Adipocyte (in vitro differentiated cells): ENCODE results near the gene KIF2A.

Experiments
- DNase-seq: peaks from one replicate; pipeline ENCODE4 v3.0.0-alpha.2; 2015; ENCODE audit warnings: low read depth
- H3K27me3 ChIP-seq: replicated peaks from 2 replicates; pipeline ENCODE4 v1.7.0; 2013; ENCODE audit warnings: mild to moderate bottlenecking, low read length, moderate library complexity; ENCODE audit not compliant: control insufficient read depth, insufficient read depth
- H3K36me3 ChIP-seq: 2 replicates; pipeline ENCODE4 v1.7.0; 2013; ENCODE audit warnings: low read length, mild to moderate bottlenecking, moderate library complexity; ENCODE audit not compliant: control insufficient read depth, insufficient read depth, severe bottlenecking
- H3K4me1 ChIP-seq: 2 replicates; pipeline ENCODE4 v1.7.0; 2013; ENCODE audit warnings: mild to moderate bottlenecking, low read length, moderate library complexity; ENCODE audit not compliant: control insufficient read depth, insufficient read depth
- H3K4me3 ChIP-seq: 2 replicates; pipeline ENCODE4 v1.7.0; 2013; ENCODE audit warnings: mild to moderate bottlenecking, low read length, moderate library complexity
- H3K9ac ChIP-seq: 2 replicates; pipeline ENCODE4 v1.7.0; 2013; ENCODE audit warnings: mild to moderate bottlenecking, low read length, moderate library complexity
- H3K9me3 ChIP-seq: 2 replicates; pipeline ENCODE4 v1.7.0; 2013; ENCODE audit warnings: mild to moderate bottlenecking, low read length, moderate library complexity; ENCODE audit not compliant: control insufficient read depth

KIF2A gene

GRCh38 chr5:62331921-62332320, 25.9 kb downstream of the KIF2A start:
- no peaks in the 10 kb centered on the region for H3K27me3 ChIP-seq
- no peak overlapping the region for H3K9ac ChIP-seq
- no peak overlapping the region for H3K4me3 ChIP-seq
- H3K4me1 ChIP-seq = peaks cover 28% of the 10 kb centered on the region
- peaks cover 7% of the 10 kb centered on the region for H3K36me3 ChIP-seq
- no peaks in the 10 kb centered on the region for H3K9me3 ChIP-seq
- no peak for DNase-seq

GRCh38 chr5:62333250-62333794, 27.3 kb downstream of the KIF2A start:
- peaks cover 7% of the 10 kb centered on the region for H3K36me3 ChIP-seq
- H3K4me3 ChIP-seq = no peak overlapping the region
- no peak overlapping the region for H3K9ac ChIP-seq
- peaks cover 18% of the 10 kb centered on the region for H3K4me1 ChIP-seq
- H3K9me3 ChIP-seq = no peaks in the 10 kb centered on the region
- H3K27me3 ChIP-seq = no peaks in the 10 kb centered on the region
- no peak for DNase-seq

- no peak overlapping the region for H3K9ac ChIP-seq
- no peak overlapping the region for H3K4me3 ChIP-seq
- no peaks in the 10 kb centered on the region for H3K9me3 ChIP-seq
- peaks cover 7% of the 10 kb centered on the region for H3K36me3 ChIP-seq
- H3K4me1 ChIP-seq = peaks cover 12% of the 10 kb centered on the region
- DNase-seq = no peak
- no peaks in the 10 kb centered on the region for H3K27me3 ChIP-seq
Observed at GRCh38 chr5:62334082-62334481, 28.1 kb downstream of the KIF2A start.

- no peak for DNase-seq
- Histone ChIP-seq H3K9me3 (no peaks in the 10 kb centered on the region), H3K27me3 (no peaks in the 10 kb centered on the region), H3K4me1 (peaks cover 5% of the 10 kb centered on the region), H3K36me3 (no peaks in the 10 kb centered on the region), H3K9ac (no peak overlapping the region), H3K4me3 (no peak overlapping the region)
Observed at GRCh38 chr5:62340392-62340791, 34.4 kb downstream of the KIF2A start.

- DNase-seq = no peak
- no peaks in the 10 kb centered on the region for H3K36me3 ChIP-seq
- peaks cover 5% of the 10 kb centered on the region for H3K4me1 ChIP-seq
- no peak overlapping the region for H3K4me3 ChIP-seq
- no peak overlapping the region for H3K9ac ChIP-seq
- no peaks in the 10 kb centered on the region for H3K9me3 ChIP-seq
- H3K27me3 ChIP-seq = no peaks in the 10 kb centered on the region
Observed at GRCh38 chr5:62340979-62341378, 35.0 kb downstream of the KIF2A start.

GRCh38 chr5:62341783-62342475, 35.9 kb downstream of the KIF2A start:
- Histone ChIP-seq H3K4me3 (no peak overlapping the region), H3K9me3 (no peaks in the 10 kb centered on the region), H3K36me3 (no peaks in the 10 kb centered on the region), H3K9ac (no peak overlapping the region), H3K4me1 (peaks cover 5% of the 10 kb centered on the region), H3K27me3 (no peaks in the 10 kb centered on the region)
- DNase-seq = no peak

GRCh38 chr5:62342476-62342837, 36.5 kb downstream of the KIF2A start:
- peaks cover 5% of the 10 kb centered on the region for H3K4me1 ChIP-seq
- DNase-seq = no peak
- no peak overlapping the region for H3K9ac ChIP-seq
- no peak overlapping the region for H3K4me3 ChIP-seq
- no peaks in the 10 kb centered on the region for H3K27me3 ChIP-seq
- no peaks in the 10 kb centered on the region for H3K36me3 ChIP-seq
- H3K9me3 ChIP-seq = no peaks in the 10 kb centered on the region

GRCh38 chr5:62343428-62343827, 37.4 kb downstream of the KIF2A start:
- DNase-seq = no peak
- Histone ChIP-seq H3K9me3 (no peaks in the 10 kb centered on the region), H3K4me3 (no peak overlapping the region), H3K27me3 (no peaks in the 10 kb centered on the region), H3K36me3 (peaks cover 6% of the 10 kb centered on the region), H3K4me1 (peaks cover 5% of the 10 kb centered on the region), H3K9ac (no peak overlapping the region)

- Histone ChIP-seq H3K9ac (no peak overlapping the region), H3K27me3 (no peaks in the 10 kb centered on the region), H3K4me1 (peaks cover 5% of the 10 kb centered on the region), H3K4me3 (no peak overlapping the region), H3K36me3 (peaks cover 24% of the 10 kb centered on the region), H3K9me3 (no peaks in the 10 kb centered on the region)
- DNase-seq = no peak
Observed at GRCh38 chr5:62346748-62347147, 40.7 kb downstream of the KIF2A start.

GRCh38 chr5:62347928-62348327, 41.9 kb downstream of the KIF2A start:
- H3K4me3 ChIP-seq = no peak overlapping the region
- H3K9me3 ChIP-seq = no peaks in the 10 kb centered on the region
- DNase-seq = no peak
- no peaks in the 10 kb centered on the region for H3K27me3 ChIP-seq
- H3K9ac ChIP-seq = no peak overlapping the region
- H3K36me3 ChIP-seq = peaks cover 36% of the 10 kb centered on the region
- H3K4me1 ChIP-seq = peaks cover 5% of the 10 kb centered on the region

- Histone ChIP-seq H3K4me3 (no peak overlapping the region), H3K36me3 (peaks cover 46% of the 10 kb centered on the region), H3K9me3 (no peaks in the 10 kb centered on the region), H3K27me3 (no peaks in the 10 kb centered on the region), H3K4me1 (no peaks in the 10 kb centered on the region), H3K9ac (no peak overlapping the region)
- no peak for DNase-seq
Observed at GRCh38 chr5:62348723-62349481, 42.9 kb downstream of the KIF2A start.
